Measurements from ENCODE around the gene EPHB6.

EPHB6 gene

GRCh38 chr7:142876991-142877910, 22.4 kb downstream of the EPHB6 start:
- TF ChIP-seq, protein P1, sequence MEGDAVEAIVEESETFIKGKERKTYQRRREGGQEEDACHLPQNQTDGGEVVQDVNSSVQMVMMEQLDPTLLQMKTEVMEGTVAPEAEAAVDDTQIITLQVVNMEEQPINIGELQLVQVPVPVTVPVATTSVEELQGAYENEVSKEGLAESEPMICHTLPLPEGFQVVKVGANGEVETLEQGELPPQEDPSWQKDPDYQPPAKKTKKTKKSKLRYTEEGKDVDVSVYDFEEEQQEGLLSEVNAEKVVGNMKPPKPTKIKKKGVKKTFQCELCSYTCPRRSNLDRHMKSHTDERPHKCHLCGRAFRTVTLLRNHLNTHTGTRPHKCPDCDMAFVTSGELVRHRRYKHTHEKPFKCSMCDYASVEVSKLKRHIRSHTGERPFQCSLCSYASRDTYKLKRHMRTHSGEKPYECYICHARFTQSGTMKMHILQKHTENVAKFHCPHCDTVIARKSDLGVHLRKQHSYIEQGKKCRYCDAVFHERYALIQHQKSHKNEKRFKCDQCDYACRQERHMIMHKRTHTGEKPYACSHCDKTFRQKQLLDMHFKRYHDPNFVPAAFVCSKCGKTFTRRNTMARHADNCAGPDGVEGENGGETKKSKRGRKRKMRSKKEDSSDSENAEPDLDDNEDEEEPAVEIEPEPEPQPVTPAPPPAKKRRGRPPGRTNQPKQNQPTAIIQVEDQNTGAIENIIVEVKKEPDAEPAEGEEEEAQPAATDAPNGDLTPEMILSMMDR (IDR thresholded peaks at IDR 0.05), result no peak
- Histone ChIP-seq H3K27ac (no peak overlapping the region), H3K4me3 (no peak overlapping the region)
- DNase-seq (ENCODE audit: low spot score), result no peak

DNA sequence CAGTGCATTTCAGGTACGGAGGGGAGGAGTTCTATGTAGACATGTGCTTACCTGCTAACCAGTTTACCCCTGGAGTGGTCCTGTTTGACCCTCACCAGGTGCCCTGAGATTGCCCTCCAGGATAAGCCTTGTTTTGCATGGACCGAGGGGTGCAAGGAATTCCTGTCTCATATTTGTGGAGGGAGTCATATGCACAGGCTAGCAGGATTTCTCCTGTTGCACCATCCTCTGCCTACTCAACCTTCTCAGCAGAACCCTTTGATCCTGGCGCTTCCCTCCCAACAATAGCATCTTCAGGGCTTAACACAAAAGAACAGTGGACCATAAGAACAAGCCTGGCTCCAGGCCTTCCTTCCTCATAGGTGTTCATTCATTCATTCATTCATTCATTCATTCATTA, 23.4 kb downstream of the EPHB6 start:
- Histone ChIP-seq H3K4me3 (no peak overlapping the region), H3K27ac (no peak overlapping the region)
- TF ChIP-seq, protein P1 (IDR thresholded peaks at IDR 0.05), result no peak
- peak; percentile 40 for DNase-seq (ENCODE audit: low spot score)

- H3K27ac ChIP-seq, result no peak overlapping the region
- TF ChIP-seq, protein P1 (IDR thresholded peaks at IDR 0.05), result no peak
- no peak overlapping the region for H3K4me3 ChIP-seq
- no peak for DNase-seq (ENCODE audit: low spot score)
These were observed 24.2 kb downstream of the EPHB6 start for GRCh38 chr7:142879060-142879459.

DNA sequence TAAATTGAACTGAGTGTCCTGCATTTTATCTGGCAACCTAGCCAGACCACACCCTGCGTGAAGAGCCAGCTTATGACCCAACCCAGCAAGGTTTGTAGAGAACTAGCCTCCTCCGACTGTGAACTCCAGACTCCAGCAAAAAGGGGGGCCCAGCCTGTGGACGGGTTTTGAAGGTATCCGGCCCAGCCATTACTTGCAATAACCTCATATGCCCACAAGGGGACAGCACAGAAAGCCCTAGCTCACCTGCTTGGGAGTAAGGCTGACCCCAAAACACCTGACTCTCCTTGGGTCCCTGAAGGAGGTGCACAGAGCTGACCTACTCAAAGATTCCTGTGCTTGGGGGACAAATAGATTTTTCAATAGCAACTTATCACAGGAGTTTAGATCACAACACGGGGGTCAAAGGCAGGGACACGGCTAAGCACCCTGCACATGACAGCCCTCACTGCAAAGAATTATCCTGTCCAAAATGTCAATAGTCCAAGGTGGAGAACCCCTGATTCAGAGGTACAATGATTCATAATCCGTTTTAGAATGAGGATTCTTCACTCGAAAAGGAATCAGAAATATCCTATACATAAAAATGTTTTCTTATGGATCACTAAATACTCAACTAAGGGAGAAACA, 26.1 kb downstream of the EPHB6 start:
- DNase-seq (ENCODE audit: low spot score), result peak; percentile 67
- no peak overlapping the region for H3K4me3 ChIP-seq
- TF ChIP-seq, protein P1 (IDR thresholded peaks at IDR 0.05), result no peak
- H3K27ac ChIP-seq, result no peak overlapping the region

- H3K27ac ChIP-seq, result no peak overlapping the region
- peak; percentile 26 for DNase-seq (ENCODE audit: low spot score)
- TF ChIP-seq, protein P1 (IDR thresholded peaks at IDR 0.05), result no peak
- no peak overlapping the region for H3K4me3 ChIP-seq
These were observed 26.9 kb downstream of the EPHB6 start for GRCh38 chr7:142881586-142882337.

DNA sequence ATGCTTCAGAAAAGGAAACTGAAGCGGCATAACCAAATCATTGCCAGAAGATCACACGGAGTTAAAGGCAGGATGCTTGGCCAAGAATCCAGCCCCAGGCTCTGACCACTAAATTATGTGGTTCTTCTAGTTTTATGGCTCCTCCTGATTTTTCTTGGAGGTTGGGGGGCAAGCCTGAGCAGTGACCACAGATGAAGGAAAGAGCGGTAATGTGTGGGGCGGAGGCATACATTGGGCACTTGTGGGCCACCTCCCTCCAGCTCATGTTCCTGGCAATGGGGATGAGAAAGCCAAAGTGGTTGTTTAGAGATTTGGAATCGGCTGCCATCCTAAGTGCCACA, 27.4 kb downstream of the EPHB6 start:
- Histone ChIP-seq H3K27ac (no peak overlapping the region), H3K4me3 (no peak overlapping the region)
- TF ChIP-seq, protein P1 (IDR thresholded peaks at IDR 0.05), result no peak
- DNase-seq (ENCODE audit: low spot score), result peak; percentile 31

Measured in coronary artery (tissue), 2 donors.